ENCODE results near the gene TEX22. TPM values are rescaled to one million over a fixed set of nuclear protein-coding genes. Genes with fewer than 3 reads are reported as not detected.
"Not testable (repeated sequence)": the region's sequence is repeated elsewhere in the genome, so short reads cannot be mapped to it uniquely, and the experiment has no call there.

Gene TEX22
- total RNA-seq, 4 donors from 2014 or later: 1.1 to 3.8 TPM; not detected in 2

- no peak overlapping the region for H3K4me3 ChIP-seq
- intact Hi-C loops (cut with DNase I; ENCODE audit: low total_unique reads): no loop called here
- no peak for DNase-seq
- no peak for TF ChIP-seq POLR2A (IDR thresholded peaks at IDR 0.05)
- no peak for TF ChIP-seq CTCF (IDR thresholded peaks at IDR 0.05)
- H3K36me3 ChIP-seq: no peaks in the 10 kb centered on the region
- H3K27ac ChIP-seq: no peak overlapping the region
- no peaks in the 10 kb centered on the region for H3K9me3 ChIP-seq
- no peaks in the 10 kb centered on the region for H3K27me3 ChIP-seq
- H3K4me1 ChIP-seq: no peaks in the 10 kb centered on the region
These were observed 42.3 kb upstream of the TEX22 start for GRCh38 chr14:105355850-105356604.

- Histone ChIP-seq H3K27ac (no peak overlapping the region), H3K9me3 (no peaks in the 10 kb centered on the region), H3K36me3 (no peaks in the 10 kb centered on the region), H3K4me3 (no peak overlapping the region), H3K4me1 (no peaks in the 10 kb centered on the region), H3K27me3 (no peaks in the 10 kb centered on the region)
- intact Hi-C loops (cut with DNase I; ENCODE audit: low total_unique reads): no loop called here
- TF ChIP-seq CTCF (IDR thresholded peaks at IDR 0.05) (no peak), POLR2A (IDR thresholded peaks at IDR 0.05) (no peak)
- DNase-seq: no peak
These were observed 41.4 kb upstream of the TEX22 start for GRCh38 chr14:105356927-105357326.

- DNase-seq: no peak
- Histone ChIP-seq H3K4me3 (no peak overlapping the region), H3K4me1 (no peaks in the 10 kb centered on the region), H3K36me3 (no peaks in the 10 kb centered on the region), H3K27me3 (no peaks in the 10 kb centered on the region), H3K9me3 (no peaks in the 10 kb centered on the region), H3K27ac (no peak overlapping the region)
- no peak for TF ChIP-seq POLR2A (IDR thresholded peaks at IDR 0.05)
- no peak for TF ChIP-seq CTCF (IDR thresholded peaks at IDR 0.05)
- intact Hi-C loops (cut with DNase I; ENCODE audit: low total_unique reads): no loop called here
These were observed 40.7 kb upstream of the TEX22 start for GRCh38 chr14:105357626-105358025.

GRCh38 chr14:105358140-105358846, 40.0 kb upstream of the TEX22 start:
- intact Hi-C loops (cut with DNase I; ENCODE audit: low total_unique reads): no loop called here
- Histone ChIP-seq H3K4me3 (no peak overlapping the region), H3K9me3 (no peaks in the 10 kb centered on the region), H3K36me3 (no peaks in the 10 kb centered on the region), H3K27me3 (no peaks in the 10 kb centered on the region), H3K4me1 (no peaks in the 10 kb centered on the region), H3K27ac (no peak overlapping the region)
- TF ChIP-seq CTCF (IDR thresholded peaks at IDR 0.05) (no peak), POLR2A (IDR thresholded peaks at IDR 0.05) (no peak)
- no peak for DNase-seq

- Histone ChIP-seq H3K4me1 (no peaks in the 10 kb centered on the region), H3K27me3 (no peaks in the 10 kb centered on the region), H3K4me3 (no peak overlapping the region), H3K36me3 (no peaks in the 10 kb centered on the region), H3K27ac (no peak overlapping the region), H3K9me3 (no peaks in the 10 kb centered on the region)
- TF ChIP-seq CTCF (IDR thresholded peaks at IDR 0.05) (no peak), POLR2A (IDR thresholded peaks at IDR 0.05) (no peak)
- intact Hi-C loops (cut with DNase I; ENCODE audit: low total_unique reads): no loop called here
- DNase-seq: no peak
These were observed 39.4 kb upstream of the TEX22 start for GRCh38 chr14:105358943-105359342.

- DNase-seq; H3K4me1 ChIP-seq; intact Hi-C loops (cut with DNase I; ENCODE audit: low total_unique reads); H3K27me3 ChIP-seq; H3K9me3 ChIP-seq; H3K36me3 ChIP-seq; H3K27ac ChIP-seq; H3K4me3 ChIP-seq: not testable (repeated sequence)
These were observed 36.9 kb upstream of the TEX22 start for GRCh38 chr14:105361412-105361811.
